Skeletal muscle satellite cell (primary cell): Measurements from ENCODE around the gene TRPM2. TPM values are rescaled to one million over a fixed set of nuclear protein-coding genes. Genes with fewer than 3 reads are reported as not detected.

Experiments
- H3K27me3 ChIP-seq: 2 replicates; pipeline ENCODE4 v1.7.0; 2013; ENCODE audit warnings: low read length; ENCODE audit not compliant: control insufficient read depth, insufficient read depth
- H3K36me3 ChIP-seq: 2 replicates; pipeline ENCODE4 v1.7.0; 2013; ENCODE audit warnings: mild to moderate bottlenecking, control low read depth, low read length; ENCODE audit not compliant: insufficient read depth
- H3K4me1 ChIP-seq: 2 replicates; pipeline ENCODE4 v1.7.0; 2013; ENCODE audit warnings: low read length; ENCODE audit not compliant: control insufficient read depth, insufficient read depth
- H3K4me2 ChIP-seq: 2 replicates; pipeline ENCODE4 v1.7.0; 2013; ENCODE audit warnings: mild to moderate bottlenecking, low read length
- H3K4me3 ChIP-seq: 2 replicates; pipeline ENCODE4 v1.7.0; 2013; ENCODE audit warnings: low read length
- H3K9ac ChIP-seq: 2 replicates; pipeline ENCODE4 v1.7.0; 2013; ENCODE audit warnings: mild to moderate bottlenecking, low read depth, low read length, moderate library complexity
- H3K9me3 ChIP-seq: replicated peaks from 2 replicates; pipeline ENCODE4 v1.7.0; 2013; ENCODE audit warnings: mild to moderate bottlenecking, control low read depth, low read length
- small RNA-seq: library from RNA; depleted of rRNA; stranded (forward); fragments of <200 nt; gene quantifications from one replicate; pipeline ENCODE3, GENCODE V24; 2012

The TRPM2 gene

DNA sequence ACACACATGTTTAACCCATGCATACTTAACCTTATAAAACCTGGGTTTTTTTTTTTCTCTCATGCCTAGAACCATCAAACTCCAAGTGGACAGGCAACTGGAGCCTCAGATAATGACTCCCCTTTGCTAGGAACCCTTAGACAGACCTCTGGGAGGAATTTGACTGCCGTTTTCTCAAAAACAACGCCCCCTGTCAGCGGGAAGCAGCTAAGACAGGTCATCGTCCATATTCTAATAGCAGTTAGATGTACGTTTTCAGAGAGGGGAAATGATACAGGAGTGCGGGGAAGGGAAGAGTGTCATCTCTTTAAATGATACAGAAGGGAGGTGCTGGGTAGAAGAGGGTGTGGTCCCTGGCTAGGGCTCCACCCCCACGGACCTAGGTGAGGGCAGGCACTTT is 136.5 kb downstream of the TRPM2 start:
- no peak overlapping the region for H3K4me2 ChIP-seq
- no peak overlapping the region for H3K9ac ChIP-seq
- no peaks in the 10 kb centered on the region for H3K4me1 ChIP-seq

DNA sequence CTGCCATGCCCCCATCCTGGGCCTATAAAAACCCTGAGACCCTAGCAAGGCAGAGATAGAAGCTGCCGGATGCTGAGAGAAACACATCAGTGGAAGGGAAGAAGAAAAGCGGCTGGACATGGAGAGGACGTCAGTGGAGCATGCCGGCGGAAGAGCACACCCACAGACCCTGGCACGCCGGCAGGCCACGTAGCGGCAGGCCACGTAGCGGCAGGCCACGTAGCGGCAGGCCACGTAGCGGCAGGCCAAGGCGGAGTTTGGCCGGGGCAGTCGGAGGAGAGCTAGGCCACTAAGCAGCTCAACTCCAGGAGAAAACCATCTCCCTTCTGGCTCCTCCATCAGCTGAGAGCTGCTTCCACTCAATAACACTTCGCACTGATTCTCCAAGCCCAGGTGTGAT is 137.0 kb downstream of the TRPM2 start:
- H3K4me2 ChIP-seq, result no peak overlapping the region
- peaks cover 14% of the 10 kb centered on the region for H3K9me3 ChIP-seq
- H3K4me1 ChIP-seq, result no peaks in the 10 kb centered on the region
- H3K9ac ChIP-seq, result no peak overlapping the region
- no peak overlapping the region for H3K4me3 ChIP-seq
- peaks cover 18% of the 10 kb centered on the region for H3K27me3 ChIP-seq
- H3K36me3 ChIP-seq, result no peaks in the 10 kb centered on the region

More for the DNA sequence above, 136.5 kb downstream of the TRPM2 start:
- H3K36me3 ChIP-seq, result no peaks in the 10 kb centered on the region
- no peak overlapping the region for H3K4me3 ChIP-seq
- peaks cover 14% of the 10 kb centered on the region for H3K9me3 ChIP-seq
- peaks cover 18% of the 10 kb centered on the region for H3K27me3 ChIP-seq

DNA sequence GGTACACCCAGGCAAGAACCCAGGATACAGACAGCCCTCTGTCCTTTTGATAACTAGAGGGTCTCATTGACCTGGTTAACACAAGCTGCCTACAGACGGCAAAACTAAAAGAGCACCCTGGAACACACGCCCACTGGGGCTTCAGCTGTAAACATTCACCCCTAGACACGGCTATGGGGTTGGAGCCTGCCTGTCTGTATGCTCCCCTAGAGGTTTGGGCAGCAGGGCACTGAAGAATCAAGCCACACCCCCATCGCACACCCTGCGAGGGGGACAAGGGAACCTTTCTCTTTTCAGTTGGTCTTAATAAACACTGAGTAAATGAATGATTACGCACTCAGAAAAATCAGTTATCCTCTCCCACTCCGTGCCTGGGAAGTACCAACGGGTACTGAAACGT is 137.4 kb downstream of the TRPM2 start:
- Histone ChIP-seq H3K4me2 (no peak overlapping the region), H3K4me1 (no peaks in the 10 kb centered on the region), H3K4me3 (no peak overlapping the region), H3K9ac (no peak overlapping the region), H3K9me3 (peaks cover 14% of the 10 kb centered on the region), H3K27me3 (peaks cover 18% of the 10 kb centered on the region), H3K36me3 (no peaks in the 10 kb centered on the region)

Small RNA genes lying within 50 kb of the gene (small RNA-seq; reads per million reads assigned to genes)
- gene RF00285, result not detected
